GM19452 (cell line): Measurements from ENCODE around the gene IKZF3.
"Not testable (repeated sequence)": the region's sequence is repeated elsewhere in the genome, so short reads cannot be mapped to it uniquely, and the experiment has no call there.

ENCODE experiments used
- ATAC-seq: cut with Tn5 transposase; IDR thresholded peaks from one replicate; pipeline ENCODE4 v1.9.1; 2021; ENCODE audit not compliant: unreplicated experiment

Gene IKZF3

GRCh38 chr17:39861235-39861634 lies 2.9 kb downstream of the IKZF3 start:
- ATAC-seq, result no peak

- not testable (repeated sequence) for ATAC-seq
Observed at GRCh38 chr17:39855911-39856649, 8.0 kb downstream of the IKZF3 start.

- no peak for ATAC-seq
Observed at GRCh38 chr17:39854909-39855308, 9.2 kb downstream of the IKZF3 start.

- ATAC-seq, result no peak
Observed at GRCh38 chr17:39852239-39852638, 11.9 kb downstream of the IKZF3 start.

GRCh38 chr17:39850186-39850585 lies 13.9 kb downstream of the IKZF3 start:
- not testable (repeated sequence) for ATAC-seq

GRCh38 chr17:39848600-39848999 lies 15.5 kb downstream of the IKZF3 start:
- ATAC-seq, result no peak

- no peak for ATAC-seq
Observed at GRCh38 chr17:39846205-39846604, 17.9 kb downstream of the IKZF3 start.

- ATAC-seq, result no peak
Observed at GRCh38 chr17:39845052-39845846, 18.9 kb downstream of the IKZF3 start.

GRCh38 chr17:39841134-39841683 lies 22.9 kb downstream of the IKZF3 start:
- no peak for ATAC-seq

- ATAC-seq, result no peak
Observed at GRCh38 chr17:39838784-39839183, 25.3 kb downstream of the IKZF3 start.

GRCh38 chr17:39838057-39838456 lies 26.1 kb downstream of the IKZF3 start:
- no peak for ATAC-seq

GRCh38 chr17:39836117-39836516 lies 28.0 kb downstream of the IKZF3 start:
- no peak for ATAC-seq

- no peak for ATAC-seq
Observed at GRCh38 chr17:39835038-39835786, 28.9 kb downstream of the IKZF3 start.

GRCh38 chr17:39834017-39834416 lies 30.1 kb downstream of the IKZF3 start:
- ATAC-seq, result no peak

- ATAC-seq, result no peak
Observed at GRCh38 chr17:39831588-39831987, 32.5 kb downstream of the IKZF3 start.

GRCh38 chr17:39828443-39828842 lies 35.7 kb downstream of the IKZF3 start:
- no peak for ATAC-seq

GRCh38 chr17:39826334-39826733 lies 37.8 kb downstream of the IKZF3 start:
- ATAC-seq, result no peak

GRCh38 chr17:39823407-39824054 lies 40.6 kb downstream of the IKZF3 start:
- no peak for ATAC-seq

- ATAC-seq, result no peak
Observed at GRCh38 chr17:39822051-39822451, 42.1 kb downstream of the IKZF3 start.

GRCh38 chr17:39820987-39821386 lies 43.1 kb downstream of the IKZF3 start:
- ATAC-seq, result no peak

GRCh38 chr17:39820541-39820940 lies 43.6 kb downstream of the IKZF3 start:
- ATAC-seq, result no peak
